Measurements from ENCODE around the gene ARF1. TPM values are rescaled to one million over a fixed set of nuclear protein-coding genes. Genes with fewer than 3 reads are reported as not detected.

Gene ARF1
- total and polyA plus RNA-seq, 2 of the 8 experiments (the other 6 are each of a cell fraction or from before 2014, with no cell fraction given): 265 to 471 TPM

GRCh38 chr1:228081578-228082213 lies 812 bp upstream of the ARF1 start (continued):
- no peak for TF ChIP-seq RAD21 (IDR thresholded peaks at IDR 0.05 in 1 of 2, conservative IDR thresholded peaks at IDR 0.05 in 1 of 2; ENCODE audit: low read depth in 2 of 2, low read length in 2 of 2)
